SK-N-SH (cell line): ENCODE data around the gene DHDH. TPM values are rescaled to one million over a fixed set of nuclear protein-coding genes. Genes with fewer than 3 reads are reported as not detected.

Source experiments
- CTCF ChIA-PET: fragments of 300-600, 350-600 bp; formaldehyde crosslinking; extraction: SDS; loops from one replicate; lab custom pipeline; 2021; lab: Yijun Ruan, JAX
- POLR2A ChIA-PET: fragments of 350-600 bp; sonication (Branson Sonifier 250); formaldehyde crosslinking; extraction: SDS; loops from one replicate; lab custom pipeline; 2020; ENCODE audit warnings: antibody characterized with exemption, inconsistent platforms; lab: Yijun Ruan, JAX
- DNase-seq: peaks from one replicate; pipeline ENCODE4 v3.0.0; 2012
- H2AFZ ChIP-seq: fragments of 200-600 bp; sonication (generic); 2 replicates; pipeline ENCODE4 v1.8.1; 2016; ENCODE audit warnings: antibody characterized with exemption, mild to moderate bottlenecking, low read depth
- H3F3A ChIP-seq: fragments of 200-600 bp; sonication (generic); replicated peaks from 2 replicates; pipeline ENCODE3; 2016; ENCODE audit warnings: antibody characterized with exemption, mild to moderate bottlenecking; ENCODE audit not compliant: insufficient read depth
- H3K27ac ChIP-seq, 2 experiments: fragments of 200-500 bp in 1 of 2; fragments of 200-600 bp in 1 of 2; sonication (Bioruptor generic) in 1 of 2; sonication (generic), shearing (Covaris generic) in 1 of 2; 2 replicates each; pipeline versions ENCODE4 v1.5.1 to v1.6.1; 2014 to 2016; ENCODE audit warnings: low read depth in 2 of 2, inconsistent platforms in 1 of 2, low read length in 1 of 2, mild to moderate bottlenecking in 1 of 2, mixed read lengths in 1 of 2
- H3K27me3 ChIP-seq: fragments of 200-600 bp; sonication (generic), shearing (Covaris generic); 2 replicates; pipeline ENCODE4 v1.6.1; 2016; ENCODE audit warnings: mixed run types; ENCODE audit not compliant: insufficient read depth
- H3K36me3 ChIP-seq, 2 experiments: fragments of 200-500 bp in 1 of 2; fragments of 200-600 bp in 1 of 2; sonication (Bioruptor generic) in 1 of 2; sonication (generic) in 1 of 2; replicated peaks in 1 of 2; 2 replicates each; pipeline versions ENCODE3 to v1.5.1; 2014 to 2016; ENCODE audit warnings: low read length in 1 of 2, mild to moderate bottlenecking in 1 of 2; ENCODE audit not compliant: insufficient read depth in 2 of 2, control insufficient read depth in 1 of 2
- H3K4me1 ChIP-seq, 2 experiments: fragments of 200-500 bp in 1 of 2; fragments of 200-600 bp in 1 of 2; sonication (Bioruptor generic) in 1 of 2; sonication (generic), shearing (Covaris generic) in 1 of 2; 2 replicates each; pipeline versions ENCODE4 v1.5.1 to v1.6.1; 2014 to 2016; ENCODE audit warnings: low read depth in 1 of 2, low read length in 1 of 2, mixed run types in 1 of 2; ENCODE audit not compliant: insufficient read depth in 2 of 2, control insufficient read depth in 1 of 2
- H3K4me2 ChIP-seq: fragments of 200-600 bp; sonication (generic), shearing (Covaris generic); 2 replicates; pipeline ENCODE4 v1.6.1; 2017; ENCODE audit warnings: mixed run types
- H3K4me3 ChIP-seq, 2 experiments: fragments of 200-500 bp in 1 of 2; fragments of 200-600 bp in 1 of 2; sonication (Bioruptor generic) in 1 of 2; sonication (generic), shearing (Covaris generic) in 1 of 2; 2 replicates each; pipeline versions ENCODE4 v1.5.1 to v1.8.1; 2014 to 2016; ENCODE audit warnings: low read depth in 2 of 2, inconsistent platforms in 1 of 2, low read length in 1 of 2, mild to moderate bottlenecking in 1 of 2, mixed read lengths in 1 of 2, moderate library complexity in 1 of 2
- H3K79me2 ChIP-seq: fragments of 200-600 bp; sonication (generic); 2 replicates; pipeline ENCODE4 v1.8.1; 2017; ENCODE audit warnings: mild to moderate bottlenecking; ENCODE audit not compliant: insufficient read depth
- H3K9ac ChIP-seq: fragments of 200-600 bp; sonication (generic); 2 replicates; pipeline ENCODE4 v1.6.1; 2017; ENCODE audit warnings: mixed run types
- H3K9me2 ChIP-seq: fragments of 200-600 bp; sonication (generic); 2 replicates; pipeline ENCODE4 v1.6.1; 2017; ENCODE audit warnings: mixed run types
- H3K9me3 ChIP-seq: fragments of 200-600 bp; sonication (generic); 2 replicates; pipeline ENCODE4 v1.6.1; 2017; ENCODE audit warnings: mixed run types, mild to moderate bottlenecking, moderate library complexity
- H4K20me1 ChIP-seq: fragments of 200-600 bp; sonication (generic); 2 replicates; pipeline ENCODE4 v1.6.1; 2017; ENCODE audit warnings: mild to moderate bottlenecking, mixed run types; ENCODE audit not compliant: insufficient read depth
- CTCF ChIP-seq: fragments of 200-600 bp; sonication (generic); IDR thresholded peaks from 2 replicates; pipeline ENCODE4 v1.6.1; 2017; ENCODE audit warnings: antibody characterized with exemption, mild to moderate bottlenecking, moderate library complexity
- ELF1 ChIP-seq: IDR thresholded peaks from 2 replicates; pipeline ENCODE4 v1.4.0; 2012
- EP300 ChIP-seq, 2 experiments: IDR thresholded peaks; 2 replicates each; pipeline versions ENCODE4 v1.4.0 to v1.6.1; 2012; ENCODE audit warnings: borderline replicate concordance in 1 of 2, low read depth in 1 of 2, low read length in 1 of 2
- FOXJ3 ChIP-seq: sonication (generic); formaldehyde crosslinking; IDR thresholded peaks from 2 replicates; pipeline ENCODE4 v1.5.1; 2020; ENCODE audit warnings: mild to moderate bottlenecking, missing genetic modification reagents
- FOXM1 ChIP-seq: IDR thresholded peaks from 2 replicates; pipeline ENCODE4 v1.4.0; 2012; ENCODE audit warnings: low read depth, mild to moderate bottlenecking
- GABPA ChIP-seq: IDR thresholded peaks from 2 replicates; pipeline ENCODE4 v1.4.0; 2012; ENCODE audit warnings: low read depth, mild to moderate bottlenecking
- GATA2 ChIP-seq: sonication (generic); formaldehyde crosslinking; IDR thresholded peaks from 2 replicates; pipeline ENCODE4 v1.5.0; 2020; ENCODE audit warnings: mild to moderate bottlenecking, missing genetic modification reagents
- IRF3 ChIP-seq: fragments of 150-350 bp; IDR thresholded peaks from 2 replicates; pipeline ENCODE4 v1.6.1; 2016; ENCODE audit warnings: mild to moderate bottlenecking, low read depth, low read length
- JUND ChIP-seq: IDR thresholded peaks from 2 replicates; pipeline ENCODE4 v1.4.0; 2012
- MAX ChIP-seq: IDR thresholded peaks from 2 replicates; pipeline ENCODE4 v1.4.0; 2012; ENCODE audit warnings: low read depth
- MEF2A ChIP-seq: IDR thresholded peaks from 2 replicates; pipeline ENCODE4 v1.4.0; 2012; ENCODE audit warnings: low read depth, borderline replicate concordance
- MXI1 ChIP-seq: IDR thresholded peaks from 2 replicates; pipeline ENCODE4 v1.6.1; 2012; ENCODE audit warnings: mild to moderate bottlenecking, low read depth, low read length, improper control_type of control experiment
- NFIC ChIP-seq: IDR thresholded peaks from 2 replicates; pipeline ENCODE4 v1.4.0; 2012; ENCODE audit warnings: borderline replicate concordance
- NRF1 ChIP-seq: IDR thresholded peaks from 2 replicates; pipeline ENCODE4 v1.6.1; 2012; ENCODE audit warnings: low read depth, mild to moderate bottlenecking, low read length
- PBX3 ChIP-seq: IDR thresholded peaks from 2 replicates; pipeline ENCODE4; 2012
- RAD21 ChIP-seq: IDR thresholded peaks from 2 replicates; pipeline ENCODE4 v1.6.1; 2012; ENCODE audit warnings: mild to moderate bottlenecking, low read length
- RCOR1 ChIP-seq: fragments of 150-350 bp; IDR thresholded peaks from 2 replicates; pipeline ENCODE4 v1.6.1; 2017; ENCODE audit warnings: antibody characterized with exemption, low read length
- REST ChIP-seq: IDR thresholded peaks from 2 replicates; pipeline ENCODE4 v1.6.1; 2012; ENCODE audit warnings: mild to moderate bottlenecking, low read depth, low read length, moderate library complexity
- RFX5 ChIP-seq: IDR thresholded peaks from 2 replicates; pipeline ENCODE4 v1.6.1; 2012; ENCODE audit warnings: mild to moderate bottlenecking, improper control_type of control experiment, low read length
- RXRA ChIP-seq: IDR thresholded peaks from 2 replicates; pipeline ENCODE4 v1.4.0; 2012; ENCODE audit warnings: low read depth, mild to moderate bottlenecking, borderline replicate concordance
- SIN3A ChIP-seq: IDR thresholded peaks from 2 replicates; pipeline ENCODE4 v1.6.1; 2012; ENCODE audit warnings: low read depth, mild to moderate bottlenecking, low read length, moderate library complexity, borderline replicate concordance
- SMC3 ChIP-seq: IDR thresholded peaks from 2 replicates; pipeline ENCODE4 v1.6.1; 2012; ENCODE audit warnings: low read depth, low read length, improper control_type of control experiment
- TAF1 ChIP-seq: IDR thresholded peaks from 2 replicates; pipeline ENCODE4 v1.6.1; 2012; ENCODE audit warnings: low read depth, mild to moderate bottlenecking, low read length, moderate library complexity, borderline replicate concordance
- TCF12 ChIP-seq: IDR thresholded peaks from 2 replicates; pipeline ENCODE4 v1.4.0; 2012
- USF1 ChIP-seq: IDR thresholded peaks from 2 replicates; pipeline ENCODE4 v1.4.0; 2012; ENCODE audit warnings: low read depth, borderline replicate concordance
- YY1 ChIP-seq: IDR thresholded peaks from 2 replicates; pipeline ENCODE4 v1.4.0; 2012; ENCODE audit warnings: low read depth, mild to moderate bottlenecking
- WGBS: methylation state at CpG from one replicate; pipeline ENCODE4 v1.1.6; 2017; ENCODE audit warnings: low lambda C conversion rate; 5-methylcytosine and 5-hydroxymethylcytosine counted together
- polyA plus RNA-seq, 3 experiments: library from polyadenylated mRNA; depleted of rRNA; stranded (reverse); fragments of >200 nt; gene quantifications; 2 replicates each; pipeline ENCODE4 v1.2.3, GENCODE V29; 2012

Gene DHDH
- polyA plus RNA-seq, 1 of the 3 experiments (the other 2 are of a cell fraction): 0.72 TPM

- peak within 1 kb of the TSS; percentile 76 to 80 for H3K4me3 ChIP-seq
- H3K9me2 ChIP-seq: no peaks in the 10 kb centered on the region
- WGBS: 2% methylated on average over 17 of the region's 71 CpGs
- peaks cover 8 to 10% of the 10 kb centered on the region in 2 experiments; a peak in 2 of 4 replicates for H3K4me1 ChIP-seq
- H3K79me2 ChIP-seq: peaks cover 41% of the 10 kb centered on the region
- no peaks in the 10 kb centered on the region for H3K9me3 ChIP-seq
- H3K36me3 ChIP-seq: peaks cover 8 to 27% of the 10 kb centered on the region in 2 experiments
- H3F3A ChIP-seq: peaks cover 8% of the 10 kb centered on the region
- H3K9ac ChIP-seq: peak within 1 kb of the TSS; percentile 97
- no peaks in the 10 kb centered on the region for H4K20me1 ChIP-seq
- peak within 1 kb of the TSS; percentile 92 for H3K4me2 ChIP-seq
- ChIA-PET POLR2A (interaction anchor here (1.0 to 1.6 kb wide), 4 partner anchors 10 to 83 kb away, joined by 4 to 11 read pairs (median 5); partner anchors contain the start of genes DHDH, NUCB1 and PPP1R15A), CTCF (interaction anchor here (0.7 to 2.6 kb wide), 7 partner anchors 16 to 309 kb away, joined by 3 to 7 read pairs (median 3); partner anchors contain the start of genes CA11 and HSD17B14)
- H3K27ac ChIP-seq: peak within 1 kb of the TSS; percentile 83 to 86
- peak; percentile 99 for DNase-seq
- peak within 1 kb of the TSS; percentile 100 for H2AFZ ChIP-seq
- no peaks in the 10 kb centered on the region for H3K27me3 ChIP-seq
- TF ChIP-seq MAX (peak; percentile 77), JUND (no peak), NFIC (no peak), IRF3 (no peak), REST (peak; percentile 61), RAD21 (0 out of 2 replicates have a peak, but pooled peaks have one; percentile 1), GATA2 (CRISPR knock-in tag) (no peak), FOXJ3 (CRISPR knock-in tag) (no peak), EP300 (IDR thresholded peaks at IDR 0.05; ENCODE audit: borderline replicate concordance in 1 of 2, low read depth in 1 of 2, low read length in 1 of 2) (peak; percentile 13 to 20; a peak in 1 of 4 replicates), PBX3 (peak; percentile 66), RXRA (no peak), FOXM1 (no peak), ELF1 (peak; percentile 27), MXI1 (peak; percentile 89), MEF2A (no peak), TAF1 (peak; percentile 65; the same call in 1 of the 2 replicates), RCOR1 (peak; percentile 85), CTCF (no peak), GABPA (no peak), RFX5 (no peak), TCF12 (no peak), SIN3A (peak; percentile 71; the same call in 1 of the 2 replicates), NRF1 (no peak), SMC3 (no peak), USF1 (peak; percentile 100), YY1 (peak; percentile 97)
Measured at GRCh38 chr19:48954595-48955307, 21.3 kb downstream of the DHDH start, which contains the start of gene BAX. TSS of gene BAX (plus strand) at chr19:48954875. CDS start at chr19:48954929, 54 bp downstream.
